CD1c-positive myeloid dendritic cell (primary cell): ENCODE measurements around the gene WRNIP1.
"Not testable (repeated sequence)": the region's sequence is repeated elsewhere in the genome, so short reads cannot be mapped to it uniquely, and the experiment has no call there.

Source experiments
- DNase-seq: peaks from one replicate; pipeline ENCODE4 v3.0.0-alpha.2; 2016; ENCODE audit errors: extremely low spot score

The WRNIP1 gene

GRCh38 chr6:2784061-2784460 is 18.9 kb downstream of the WRNIP1 start:
- no peak for DNase-seq

DNA sequence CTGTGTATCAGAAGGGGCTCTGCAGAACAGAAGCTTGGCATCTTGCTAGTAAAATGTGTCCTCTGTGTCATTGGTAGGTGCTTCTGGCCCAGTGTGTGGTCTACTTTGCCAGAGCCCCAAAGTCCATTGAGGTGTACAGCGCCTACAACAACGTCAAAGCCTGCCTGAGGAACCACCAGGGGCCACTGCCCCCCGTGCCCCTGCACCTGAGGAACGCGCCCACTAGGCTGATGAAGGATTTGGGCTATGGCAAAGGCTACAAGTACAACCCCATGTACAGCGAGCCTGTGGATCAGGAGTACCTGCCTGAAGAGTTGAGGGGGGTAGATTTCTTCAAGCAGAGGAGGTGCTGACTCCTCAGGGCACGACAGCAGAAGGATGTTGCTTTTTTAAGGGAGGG is 19.7 kb downstream of the WRNIP1 start:
- no peak for DNase-seq

GRCh38 chr6:2786269-2786668 is 21.1 kb downstream of the WRNIP1 start:
- DNase-seq: no peak

- peak; percentile 76 for DNase-seq
Measured at GRCh38 chr6:2790588-2791449, 25.6 kb downstream of the WRNIP1 start.

GRCh38 chr6:2791450-2791974 is 26.3 kb downstream of the WRNIP1 start:
- DNase-seq: no peak

- DNase-seq: no peak
Measured at GRCh38 chr6:2792330-2793110, 27.3 kb downstream of the WRNIP1 start.

- DNase-seq: peak; percentile 51
Measured at GRCh38 chr6:2793534-2794151, 28.4 kb downstream of the WRNIP1 start.

DNA sequence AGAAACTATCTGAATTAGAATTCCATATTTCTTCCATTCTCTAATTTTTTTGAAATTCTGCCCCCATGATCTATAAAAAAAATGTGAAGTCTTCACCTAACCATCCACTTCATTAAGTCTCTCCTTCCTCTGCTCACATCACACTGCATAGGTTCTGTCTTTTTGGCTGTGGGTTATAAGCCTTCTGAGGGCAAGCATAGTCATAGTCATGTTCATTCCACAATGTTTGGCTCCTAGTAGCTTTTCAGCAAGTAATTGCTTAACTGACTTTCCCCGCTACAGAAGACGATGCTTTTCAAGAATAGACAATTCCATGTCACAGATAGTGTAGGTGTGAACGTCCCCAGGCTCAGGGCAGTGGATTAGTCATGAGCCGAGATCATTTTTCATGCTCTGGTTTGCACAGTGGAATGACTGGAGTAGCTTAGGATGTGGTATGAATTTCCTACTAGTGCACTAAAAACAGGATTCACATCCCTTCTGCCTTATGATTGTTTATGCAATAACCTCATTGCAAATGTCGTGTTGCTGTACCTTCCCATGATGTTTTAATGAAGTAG is 29.1 kb downstream of the WRNIP1 start:
- DNase-seq: peak; percentile 60

GRCh38 chr6:2795162-2795561 is 30.0 kb downstream of the WRNIP1 start:
- DNase-seq: no peak

DNA sequence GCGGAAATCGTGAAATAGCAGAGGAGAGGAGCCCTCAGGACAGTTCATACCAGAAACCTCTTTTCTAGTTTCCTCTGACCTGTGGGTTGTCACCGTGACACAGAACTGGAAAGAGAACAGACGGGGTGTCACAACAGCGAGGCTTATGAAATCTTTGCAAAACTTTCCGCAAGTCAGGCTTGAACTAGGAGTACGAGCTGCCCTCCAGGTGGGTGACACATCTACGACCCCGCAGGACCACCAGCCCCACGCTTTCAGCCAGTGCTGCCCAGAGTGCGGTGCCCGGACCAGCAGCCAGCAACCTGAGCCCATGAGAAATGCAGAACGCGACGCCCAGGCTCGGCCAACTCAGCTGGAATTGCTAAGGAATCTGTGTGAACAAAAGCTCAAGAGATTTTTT is 30.8 kb downstream of the WRNIP1 start:
- DNase-seq: peak; percentile 77

GRCh38 chr6:2796861-2797260 is 31.7 kb downstream of the WRNIP1 start:
- DNase-seq: peak; percentile 60

DNA sequence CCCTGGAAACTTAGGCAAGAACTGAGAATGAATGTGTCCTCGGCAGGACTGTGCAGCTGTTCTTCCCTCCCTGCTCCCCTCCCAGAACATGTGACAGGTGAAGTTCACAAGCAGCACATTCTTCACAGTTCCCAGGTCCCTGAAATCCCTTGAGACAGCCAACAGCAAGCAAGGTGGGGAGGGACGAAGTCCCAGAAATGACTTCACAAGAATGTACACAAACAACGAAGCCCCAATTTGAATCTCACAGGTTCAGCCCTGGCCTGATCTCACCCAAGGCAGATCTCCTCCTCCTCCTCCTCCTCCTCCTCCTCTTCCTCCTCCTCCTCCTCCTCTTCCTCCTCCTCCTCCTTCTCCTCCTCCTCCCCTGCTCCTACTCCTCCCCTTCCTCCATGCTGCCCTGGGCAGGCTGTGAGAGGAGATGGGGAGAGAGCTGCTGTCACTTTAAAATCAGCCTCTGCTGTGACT is 32.4 kb downstream of the WRNIP1 start:
- no peak for DNase-seq

- DNase-seq: no peak
Measured at GRCh38 chr6:2798586-2799134, 33.5 kb downstream of the WRNIP1 start.

GRCh38 chr6:2799936-2800527 is 34.8 kb downstream of the WRNIP1 start:
- DNase-seq: peak; percentile 30

DNA sequence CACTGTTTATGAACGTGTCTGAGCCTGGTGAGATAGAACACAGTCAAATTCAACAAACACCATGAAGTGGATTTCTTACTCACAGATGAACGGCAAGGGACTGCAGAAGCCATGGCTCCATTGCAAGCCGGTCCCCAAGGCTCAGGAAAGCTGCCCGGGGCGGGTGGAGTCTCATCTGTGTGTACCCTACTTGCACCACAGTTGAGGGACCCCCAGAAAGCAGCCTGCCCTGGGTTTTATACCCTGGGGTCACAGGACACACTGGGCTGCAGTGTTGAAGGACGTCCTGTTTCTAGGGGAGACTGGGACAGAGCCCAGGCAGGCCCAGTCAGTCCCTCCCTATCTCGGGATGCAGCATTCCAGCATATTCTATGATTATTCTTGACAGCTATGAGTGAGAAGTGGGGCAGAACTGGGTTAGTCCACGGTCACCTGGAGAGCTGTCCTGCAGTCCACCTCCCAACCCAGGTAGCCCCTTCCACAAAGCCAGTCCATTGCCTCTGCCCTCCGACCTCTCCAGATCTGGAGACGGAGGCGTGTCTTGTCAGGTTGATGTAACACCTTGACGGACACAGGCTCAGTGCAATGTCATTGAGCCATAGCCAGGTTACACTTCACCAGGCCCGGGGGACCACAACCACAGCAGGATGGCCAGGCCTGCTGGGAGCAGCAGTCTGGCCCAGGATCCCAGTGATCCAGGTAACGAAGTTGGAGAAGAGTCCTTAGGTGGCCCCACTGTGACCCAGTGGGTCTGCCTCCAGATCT is 35.5 kb downstream of the WRNIP1 start:
- DNase-seq: no peak

DNA sequence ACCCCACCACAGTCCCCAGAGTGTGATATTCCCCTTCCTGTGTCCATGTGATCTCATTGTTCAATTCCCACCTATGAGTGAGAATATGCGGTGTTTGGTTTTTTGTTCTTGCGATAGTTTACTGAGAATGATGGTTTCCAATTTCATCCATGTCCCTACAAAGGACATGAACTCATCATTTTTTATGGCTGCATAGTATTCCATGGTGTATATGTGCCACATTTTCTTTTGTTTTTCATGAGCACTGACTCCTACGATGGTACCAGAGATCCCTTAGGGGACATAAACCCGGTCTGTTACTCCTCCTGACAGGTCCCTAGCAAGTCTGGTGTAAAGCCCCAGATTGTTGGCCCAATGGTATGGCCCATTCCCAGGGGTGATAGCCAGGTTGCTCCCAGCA is 36.5 kb downstream of the WRNIP1 start:
- DNase-seq: not testable (repeated sequence)

DNA sequence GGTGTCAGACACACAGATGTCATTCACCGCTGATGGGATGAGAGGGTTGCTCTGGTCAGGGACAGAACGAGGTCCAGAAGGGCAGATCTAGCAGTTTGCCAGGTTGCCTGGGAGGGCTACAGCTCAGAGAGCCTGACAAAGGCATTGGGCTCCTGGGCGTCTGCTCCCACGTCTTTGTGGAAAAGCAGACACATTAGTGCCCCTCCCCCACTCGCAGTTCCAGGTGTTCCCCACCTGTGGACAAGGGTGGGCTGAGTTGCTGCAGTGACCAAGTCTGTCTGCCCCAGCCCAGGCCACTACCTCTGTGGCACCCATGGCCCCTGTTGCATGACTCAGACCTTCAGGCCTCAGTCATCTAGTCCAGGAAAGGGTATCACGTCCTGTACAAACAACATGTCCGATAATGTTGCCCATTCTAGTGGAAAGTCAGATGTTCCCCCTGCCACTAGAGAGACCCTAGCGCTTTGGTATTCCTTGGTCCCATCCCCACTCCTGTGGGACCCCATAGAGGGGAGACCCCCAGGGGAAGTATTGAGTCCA is 37.4 kb downstream of the WRNIP1 start:
- DNase-seq: no peak

DNA sequence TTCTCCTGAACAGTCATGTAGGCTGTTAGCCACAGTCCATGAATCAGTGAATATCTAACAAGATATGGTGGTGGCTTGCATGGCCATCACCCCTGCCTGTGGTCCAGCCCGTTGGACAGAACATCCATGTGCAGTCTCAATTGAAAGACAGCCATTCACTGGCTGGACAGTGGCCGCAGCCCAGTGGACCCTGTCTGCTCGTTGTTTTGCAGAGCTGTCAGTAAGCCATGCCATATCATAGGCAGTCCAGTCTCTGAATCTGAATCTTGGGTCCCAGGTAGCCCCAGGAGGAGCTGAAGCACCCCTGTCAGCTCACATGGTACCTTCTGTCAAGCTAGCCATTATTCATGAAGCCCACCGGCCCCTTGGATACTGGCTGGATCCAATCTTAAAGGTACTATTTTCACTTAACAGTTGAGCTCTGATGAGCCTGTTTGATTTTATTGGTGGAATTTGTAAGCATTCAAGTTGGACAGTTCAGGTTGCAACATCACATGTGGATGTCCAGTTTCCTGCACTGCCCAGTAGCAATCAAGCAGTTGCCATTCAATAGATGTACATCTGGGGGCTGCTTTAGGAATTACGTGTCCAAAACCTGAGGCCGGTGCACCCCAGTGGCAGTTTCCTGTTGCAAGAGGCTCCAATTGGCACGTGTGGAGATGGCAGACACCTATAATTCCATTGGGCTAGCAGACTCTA is 38.7 kb downstream of the WRNIP1 start:
- DNase-seq: no peak

- DNase-seq: no peak
Measured at GRCh38 chr6:2804516-2804915, 39.3 kb downstream of the WRNIP1 start.
